GM10266 (cell line): ENCODE results near the gene NSFL1C.

ENCODE experiments used
- DNase-seq: peaks from one replicate; pipeline ENCODE4 v3.0.0; 2012; ENCODE audit errors: extremely low spot score
- CTCF ChIP-seq: IDR thresholded peaks from 2 replicates; pipeline ENCODE4 v1.5.1; 2012; ENCODE audit warnings: mild to moderate bottlenecking, low read depth; ENCODE audit not compliant: control insufficient read depth, insufficient read depth; ENCODE audit errors: missing control alignments

The NSFL1C gene

GRCh38 chr20:1424336-1424735 is 42.3 kb downstream of the NSFL1C start:
- no peak for DNase-seq
- no peak for TF ChIP-seq CTCF

GRCh38 chr20:1423625-1424106 is 43.0 kb downstream of the NSFL1C start:
- no peak for TF ChIP-seq CTCF
- no peak for DNase-seq

DNA sequence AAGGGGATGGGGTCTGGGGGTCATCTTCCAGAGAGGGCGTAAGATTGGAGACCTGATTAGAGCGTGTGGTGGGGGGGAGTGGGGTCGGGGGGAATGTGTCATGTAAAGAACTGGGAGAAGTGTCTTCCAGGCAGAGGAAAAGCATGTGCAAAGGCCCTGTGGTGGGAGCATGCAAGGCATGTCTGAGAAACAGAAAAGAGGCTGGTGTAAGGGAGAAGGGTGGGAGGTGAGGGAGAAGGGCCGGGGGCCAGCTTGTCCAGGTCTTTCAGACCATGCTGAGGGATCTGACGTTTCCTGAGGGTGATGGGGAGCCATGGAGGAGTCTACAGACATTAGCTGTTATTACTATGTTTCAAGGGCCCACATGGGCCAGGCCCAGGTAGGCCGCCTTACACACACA is 43.4 kb downstream of the NSFL1C start:
- DNase-seq, result no peak
- no peak for TF ChIP-seq CTCF

- no peak for DNase-seq
- TF ChIP-seq CTCF, result no peak
Measured at GRCh38 chr20:1422753-1423152, 43.9 kb downstream of the NSFL1C start.

GRCh38 chr20:1420066-1420465 is 46.6 kb downstream of the NSFL1C start:
- no peak for TF ChIP-seq CTCF
- no peak for DNase-seq

DNA sequence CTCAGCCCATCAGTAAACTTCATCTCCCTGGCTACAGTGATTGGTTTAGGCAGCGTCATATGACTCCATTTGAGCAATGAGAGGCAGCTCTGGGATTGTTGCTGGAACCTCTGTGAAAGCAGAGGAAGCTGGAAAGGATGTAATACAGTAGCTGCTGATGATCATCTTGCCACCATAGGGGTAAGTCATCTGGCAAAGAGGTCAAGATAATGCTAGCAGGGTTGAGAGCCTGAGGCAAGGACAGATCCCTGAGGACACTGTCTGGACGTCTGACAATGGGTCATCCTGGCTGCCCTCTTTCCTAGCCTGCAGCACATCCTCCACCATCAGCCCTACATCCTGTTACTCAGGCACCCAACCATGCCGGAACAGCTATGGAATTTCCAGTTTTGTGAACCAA is 48.3 kb downstream of the NSFL1C start:
- TF ChIP-seq CTCF, result no peak
- DNase-seq, result no peak

GRCh38 chr20:1417790-1418189 is 48.9 kb downstream of the NSFL1C start:
- no peak for DNase-seq
- TF ChIP-seq CTCF, result no peak
